Inflammatory macrophage treated with lipopolysaccharide for 4 hours (primary cell): ENCODE data around the gene FBXW5.

Experiments
- DNase-seq: peaks from one replicate; pipeline ENCODE4 v3.0.0-alpha.2; 2020

The FBXW5 gene

DNA sequence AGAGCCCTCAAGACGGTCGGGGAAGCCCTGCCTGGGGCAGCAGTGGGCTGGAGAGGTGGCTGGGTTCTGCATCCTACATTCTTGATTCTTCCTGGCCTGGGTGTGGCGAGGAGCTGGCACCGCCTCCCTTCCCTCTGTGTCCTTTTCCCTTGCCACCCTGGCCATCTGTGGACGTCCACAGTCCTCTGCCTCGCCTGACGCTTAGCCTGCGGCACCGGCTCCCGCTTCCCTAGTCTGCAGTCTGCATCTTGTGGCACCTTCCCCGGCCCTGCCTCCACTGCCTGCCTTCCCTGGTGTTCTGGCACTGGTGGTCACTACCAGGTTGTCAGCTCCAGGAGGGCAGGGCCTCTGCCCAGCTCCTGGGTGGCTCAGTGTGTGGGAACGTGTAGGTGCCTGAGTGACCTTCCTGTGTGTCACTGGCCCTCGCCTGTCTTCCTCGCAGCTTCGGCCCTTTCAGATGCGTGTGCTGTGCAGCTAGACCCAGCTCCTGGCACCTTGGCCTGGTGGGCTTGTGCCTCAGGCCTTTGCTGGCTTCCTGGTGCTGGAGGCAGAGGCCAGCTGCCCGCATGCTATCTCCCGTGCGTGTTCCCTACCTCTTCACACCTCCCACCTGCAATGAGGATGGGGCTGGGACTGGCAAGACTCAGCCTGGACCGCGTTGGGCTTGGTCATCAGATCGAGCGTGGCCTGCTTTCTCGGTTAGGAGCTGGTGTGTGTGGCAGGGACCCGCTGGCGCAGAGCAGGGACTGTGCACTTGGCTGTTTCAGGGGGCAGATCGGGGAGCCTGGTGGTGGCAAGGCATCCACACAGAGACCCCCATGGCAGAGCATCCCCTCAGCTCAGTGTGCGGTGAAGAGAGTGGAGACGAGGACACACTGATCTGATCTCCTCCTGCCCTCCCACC, 37.3 kb downstream of the FBXW5 start:
- DNase-seq, result no peak

DNA sequence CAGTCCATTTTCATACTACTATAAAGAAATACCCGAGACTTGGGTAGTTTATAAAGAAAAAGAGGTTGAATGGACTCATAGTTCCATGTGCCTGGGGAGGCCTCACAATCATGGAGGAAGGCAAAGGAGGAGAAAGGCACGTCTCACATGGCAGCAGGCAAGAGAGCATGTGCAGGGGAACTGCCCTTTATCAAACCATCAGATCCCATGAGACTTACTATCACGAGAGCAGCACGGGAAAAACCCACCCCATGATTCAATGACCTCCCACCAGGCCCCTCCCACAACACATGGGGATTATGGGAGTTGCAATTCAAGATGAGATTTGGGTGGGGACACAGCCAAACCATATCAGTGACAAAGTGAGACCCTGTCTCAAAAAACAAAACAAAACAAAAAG, 38.3 kb downstream of the FBXW5 start:
- DNase-seq, result peak; percentile 17

DNA sequence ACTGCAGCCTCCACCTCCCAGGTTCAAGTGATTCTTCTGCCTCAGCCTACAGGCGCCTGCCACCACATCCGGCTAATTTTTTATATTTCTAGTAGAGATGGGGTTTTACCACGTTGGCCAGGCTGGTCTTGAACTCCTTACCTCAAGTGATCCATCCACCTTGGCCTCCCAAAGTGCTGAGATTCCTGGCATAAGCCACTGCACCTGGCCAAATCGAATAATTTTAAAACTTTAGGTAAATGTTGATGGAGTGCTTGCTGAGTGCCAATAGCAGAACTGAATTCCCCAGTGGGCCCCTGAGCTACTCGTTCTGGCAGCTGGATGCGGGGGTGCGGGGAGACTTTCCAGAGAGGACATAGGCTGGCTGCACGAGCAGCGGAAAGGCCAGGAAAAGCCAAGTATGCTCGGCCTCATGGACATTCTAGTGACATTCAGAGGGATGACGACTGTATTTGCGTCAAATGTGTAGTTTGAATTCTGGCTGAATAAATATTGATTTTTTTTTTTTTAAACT, 41.4 kb downstream of the FBXW5 start:
- DNase-seq, result no peak

DNA sequence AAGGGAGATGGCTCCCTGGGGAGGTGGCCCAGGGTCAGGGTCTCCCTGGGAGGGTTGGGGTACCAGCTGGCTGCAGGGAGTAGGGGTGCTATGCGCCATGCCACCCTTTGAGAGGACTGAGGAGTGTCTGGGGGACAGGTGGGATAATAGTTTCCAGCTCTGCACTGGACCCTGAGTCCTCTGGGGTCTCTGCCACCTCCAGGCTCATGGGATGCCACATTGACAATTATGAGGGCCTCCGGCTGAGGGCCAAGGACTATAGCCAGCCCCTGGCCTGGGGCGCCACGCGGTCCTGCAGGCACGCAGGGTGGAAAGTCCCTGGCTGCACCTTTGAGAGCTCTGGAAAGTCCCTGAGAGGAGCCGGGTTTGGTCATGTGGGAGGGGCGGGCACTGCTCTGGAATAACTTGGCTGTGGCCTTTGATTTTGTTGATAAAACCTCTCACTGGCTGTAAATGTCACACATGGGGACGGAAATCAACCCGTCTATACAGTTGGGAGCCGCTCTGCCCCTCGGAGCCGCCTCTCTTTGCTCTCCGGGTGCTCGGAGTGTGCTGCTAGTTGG, 42.2 kb downstream of the FBXW5 start:
- DNase-seq, result peak; percentile 59

DNA sequence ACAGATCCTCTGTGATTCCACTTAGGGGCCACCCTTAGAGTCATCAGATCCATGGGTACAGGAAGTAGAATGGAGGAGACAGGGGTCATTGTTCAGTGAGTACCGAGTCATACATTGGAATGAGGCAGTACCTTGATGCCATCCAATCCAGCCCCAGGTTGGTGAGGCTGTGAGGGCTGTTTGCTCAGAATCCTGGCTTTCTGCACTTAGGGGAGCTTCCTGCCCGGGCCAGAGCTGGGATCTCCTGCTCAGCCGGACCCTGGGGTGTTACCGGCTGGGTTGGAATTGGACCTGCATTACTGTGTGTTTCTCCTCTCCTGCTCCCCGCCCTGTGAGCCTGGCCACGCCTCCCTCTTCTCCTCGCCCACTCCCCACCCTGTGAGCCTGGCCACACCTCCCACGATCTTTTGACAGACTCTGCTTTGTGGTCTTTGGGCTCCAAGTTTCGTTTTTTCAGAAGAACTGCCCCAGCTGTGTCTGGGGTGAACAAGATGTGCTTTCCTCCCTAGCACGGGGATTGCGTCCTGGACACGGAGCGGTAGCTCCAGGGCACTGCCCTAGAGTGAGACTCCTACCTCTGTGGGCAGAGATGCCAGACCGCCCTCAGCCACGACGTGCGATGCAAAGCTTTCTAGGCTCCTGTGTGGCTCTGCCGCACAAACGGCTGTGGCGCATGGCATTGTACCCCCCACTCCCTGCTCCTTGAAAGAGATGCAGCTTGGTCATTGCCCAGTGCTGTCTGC, 42.9 kb downstream of the FBXW5 start:
- peak; percentile 73 for DNase-seq

DNA sequence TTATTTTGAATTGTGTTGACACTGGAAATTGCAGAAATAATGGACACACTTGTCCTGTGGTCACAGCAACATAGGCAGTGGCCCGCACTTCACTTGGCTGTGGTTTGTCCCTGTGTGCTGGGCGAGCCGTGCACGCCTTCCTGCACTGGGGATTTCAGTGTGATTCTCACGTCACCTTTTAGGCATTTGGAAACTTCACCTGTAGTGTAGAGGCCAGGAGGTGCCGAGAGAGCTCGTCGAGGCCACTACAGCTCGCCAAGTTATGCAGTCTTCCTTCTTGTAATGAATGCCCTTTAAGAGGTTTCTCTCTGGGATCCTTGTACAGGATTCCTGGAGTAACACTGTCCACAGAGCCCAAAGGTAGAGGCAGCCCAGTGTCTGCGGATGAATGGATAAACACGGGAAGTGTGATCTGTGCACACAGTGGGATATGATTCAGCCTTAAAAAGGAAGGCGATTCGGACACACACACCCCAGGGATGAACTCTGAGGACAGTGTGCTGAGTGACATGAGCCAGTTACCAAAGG, 43.5 kb downstream of the FBXW5 start:
- no peak for DNase-seq

DNA sequence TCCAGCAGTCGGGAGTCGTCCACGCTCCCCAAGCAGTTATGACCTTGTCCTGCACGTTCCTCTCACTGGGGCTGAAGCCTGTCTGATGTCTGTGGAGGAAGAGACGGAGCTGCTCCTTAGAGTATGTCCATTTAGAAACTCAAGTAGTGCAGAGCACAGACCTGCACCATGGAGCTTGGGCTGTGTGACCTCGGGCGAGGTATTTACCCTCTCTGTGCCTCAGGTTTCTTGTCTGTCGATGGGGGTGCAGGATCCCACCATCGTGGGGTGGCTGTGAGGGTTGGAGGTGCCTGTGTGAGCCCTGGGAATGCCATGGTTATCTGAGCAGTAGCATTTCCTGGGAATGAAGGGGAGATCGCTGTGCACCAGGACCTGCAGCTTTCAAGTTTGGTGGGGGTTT, 44.0 kb downstream of the FBXW5 start:
- DNase-seq, result no peak

DNA sequence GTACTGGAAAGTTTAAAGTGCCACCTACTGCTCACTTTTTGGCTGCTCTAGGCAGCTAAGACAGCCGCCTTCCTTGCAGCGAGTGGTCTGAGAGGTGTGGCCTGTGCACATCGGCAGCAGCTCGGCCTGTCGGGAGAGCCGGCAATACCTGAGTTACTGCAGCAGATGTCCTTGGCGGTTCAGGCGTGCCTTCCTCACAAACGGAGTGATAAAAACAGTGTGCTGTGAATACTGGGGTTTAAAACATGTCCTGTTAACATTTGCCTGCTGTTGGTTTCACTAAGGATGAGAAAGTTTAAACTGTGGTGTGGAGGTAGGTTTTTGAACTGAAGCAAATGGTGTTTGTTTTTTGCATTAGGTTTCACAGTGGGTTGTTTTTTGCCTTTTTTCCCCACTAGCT, 45.3 kb downstream of the FBXW5 start:
- no peak for DNase-seq

DNA sequence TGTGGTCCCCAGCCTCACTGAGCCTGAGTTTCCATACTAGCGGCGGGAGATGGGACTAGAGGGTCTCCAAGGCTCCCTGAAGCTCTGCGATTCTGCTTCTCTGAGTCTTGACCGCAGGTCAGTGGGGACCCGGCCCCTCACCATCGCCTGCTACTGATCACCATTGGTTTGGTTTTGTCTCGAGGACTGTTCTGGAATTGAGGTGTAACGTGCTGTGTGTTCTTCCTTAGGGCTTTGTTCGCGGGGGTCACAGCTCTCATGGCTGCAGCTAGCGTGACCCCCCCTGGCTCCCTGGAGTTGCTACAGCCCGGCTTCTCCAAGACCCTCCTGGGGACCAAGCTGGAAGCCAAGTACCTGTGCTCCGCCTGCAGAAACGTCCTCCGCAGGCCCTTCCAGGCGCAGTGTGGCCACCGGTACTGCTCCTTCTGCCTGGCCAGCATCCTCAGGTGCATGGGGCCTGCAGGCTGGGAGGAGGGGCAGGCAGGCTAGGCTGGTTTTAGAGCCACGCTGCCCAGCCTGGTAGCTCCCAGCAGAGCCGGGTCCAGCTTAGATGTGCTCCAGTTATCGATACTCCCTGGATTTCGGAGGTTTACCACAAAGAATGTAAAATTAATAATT, 45.9 kb downstream of the FBXW5 start:
- DNase-seq, result no peak

DNA sequence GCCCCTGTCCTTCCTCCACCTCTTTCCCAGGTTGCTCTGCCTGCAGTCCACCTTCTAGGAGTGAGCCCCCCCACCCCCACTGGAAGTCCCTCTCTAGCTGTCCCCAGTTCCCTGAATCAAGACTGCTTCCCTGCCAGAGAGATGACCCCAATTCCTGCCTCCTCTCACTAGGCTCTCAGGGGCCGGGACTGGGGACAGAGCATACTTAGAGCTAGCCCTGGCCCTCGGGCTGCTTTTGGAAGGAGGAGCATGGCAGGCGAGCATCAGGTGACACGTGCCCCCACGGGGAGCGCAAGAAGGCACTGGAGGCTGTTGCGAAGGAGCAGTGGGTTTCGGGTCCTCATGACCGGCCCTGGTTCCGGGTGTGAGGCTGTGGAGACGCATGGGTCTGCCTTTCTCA, 48.5 kb downstream of the FBXW5 start:
- no peak for DNase-seq

DNA sequence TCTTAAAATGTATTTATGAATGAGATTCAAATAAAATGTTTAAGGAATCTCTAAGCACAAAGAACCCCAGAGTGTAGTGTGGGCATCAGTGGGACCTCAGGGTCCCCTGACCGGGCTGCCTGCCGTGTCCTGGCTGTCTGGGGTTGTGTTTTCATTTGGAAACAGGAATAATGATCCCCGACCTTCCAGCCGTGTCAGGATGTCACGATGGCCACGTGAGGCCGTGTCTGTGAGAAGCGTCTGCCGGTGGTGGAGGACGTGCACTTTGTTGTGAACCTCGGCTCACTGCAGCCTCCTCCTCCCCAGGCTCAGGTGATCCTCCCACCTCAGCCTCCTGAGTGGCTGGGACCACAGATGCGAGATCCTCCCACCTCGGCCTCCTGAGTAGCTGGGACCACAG, 53.9 kb downstream of the FBXW5 start:
- no peak for DNase-seq
